Activated CD8-positive, alpha-beta memory T cell treated with anti-CD3 and anti-CD28 coated beads, Interleukin-2, amount 50 U/mL, for 24 hours (primary cell): Measurements from ENCODE around the gene PPIE.

Experiments
- DNase-seq: peaks from one replicate; pipeline ENCODE4 v3.0.0-alpha.2; 2020; ENCODE audit errors: extremely low read depth

PPIE gene

DNA sequence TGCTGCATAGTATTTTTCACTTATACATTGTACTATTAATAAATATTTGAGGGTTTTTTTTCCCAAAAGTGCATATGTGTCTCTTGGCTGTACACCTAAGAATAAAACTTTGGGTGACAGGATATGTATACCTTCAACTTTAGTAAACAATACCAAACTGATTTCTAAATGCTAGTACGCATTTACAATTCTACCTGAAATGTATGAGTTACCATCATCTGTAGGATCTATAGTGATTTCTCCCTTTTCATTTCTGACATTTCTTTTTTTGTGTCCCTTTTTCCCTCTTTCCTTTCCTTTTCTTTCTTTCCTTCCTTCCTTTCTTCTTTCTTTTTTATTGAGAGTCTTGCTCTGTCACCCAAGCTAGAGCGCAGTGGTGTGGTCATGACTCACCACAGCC is 66.7 kb downstream of the PPIE start:
- no peak for DNase-seq

DNA sequence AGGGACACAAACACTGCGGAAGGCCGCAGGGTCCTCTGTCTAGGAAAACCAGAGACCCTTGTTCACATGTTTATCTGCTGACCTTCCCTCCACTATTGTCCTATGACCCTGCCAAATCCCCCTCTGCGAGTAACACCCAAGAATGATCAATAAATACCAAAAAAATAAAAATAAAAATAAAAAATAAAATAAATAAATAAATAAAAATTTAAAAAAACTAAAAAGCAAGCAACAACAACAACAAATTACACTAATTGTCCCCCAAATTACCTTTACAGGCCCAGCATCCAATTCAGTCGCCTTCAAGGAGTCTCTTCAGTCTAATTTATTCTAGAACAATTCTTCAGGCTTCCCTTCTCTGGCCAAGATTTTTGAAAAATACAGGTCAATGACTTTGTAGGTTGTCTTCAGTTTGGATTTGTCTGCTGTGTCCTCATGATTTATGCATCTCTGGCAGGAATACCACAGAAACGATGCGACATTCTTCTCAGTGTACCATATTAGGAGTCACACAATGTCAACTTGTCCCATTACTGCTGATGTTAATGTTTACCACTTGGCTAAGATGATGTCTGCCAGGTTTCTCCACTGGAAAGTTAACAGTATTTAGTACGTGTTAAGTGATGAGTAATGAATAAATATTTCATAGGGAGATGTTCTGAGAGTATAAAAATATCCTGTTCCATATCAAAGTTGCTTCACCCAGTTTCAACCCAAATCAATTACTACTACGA is 70.3 kb downstream of the PPIE start:
- no peak for DNase-seq

GRCh38 chr1:39812913-39813312 is 74.2 kb downstream of the PPIE start:
- DNase-seq, result no peak
